Caco-2 (cell line): ENCODE data around the gene ELAVL1. TPM values are rescaled to one million over a fixed set of nuclear protein-coding genes. Genes with fewer than 3 reads are reported as not detected.

Experiments used
- BruUV-seq: library from RNA; stranded (reverse); fragments of 400-500 nt; replicated peaks from 2 replicates; lab custom pipeline; 2021; lab: Mats Ljungman, UMichigan
- CTCF ChIA-PET: fragments of 300-600 bp; sonication (Branson Sonifier 250); formaldehyde crosslinking; loops from one replicate; lab custom pipeline; 2022; ENCODE audit warnings: antibody characterized with exemption; lab: Charles Lee
- POLR2A ChIA-PET: fragments of 300-600 bp; sonication (Branson Sonifier 250); formaldehyde crosslinking; loops from one replicate; lab custom pipeline; 2022; ENCODE audit warnings: antibody characterized with exemption; lab: Charles Lee
- DNase-seq, 2 experiments: peaks; one replicate each; pipeline versions ENCODE4 v3.0.0 to v3.0.0-alpha.2; 2020 to 2022
- H3K27me3 ChIP-seq: replicated peaks from 2 replicates; pipeline ENCODE4 v1.6.0; 2011; ENCODE audit warnings: low read length; ENCODE audit not compliant: control insufficient read depth, insufficient read depth
- H3K36me3 ChIP-seq: 2 replicates; pipeline ENCODE4 v1.5.1; 2011; ENCODE audit warnings: low read length; ENCODE audit not compliant: control insufficient read depth, insufficient read depth
- H3K4me1 ChIP-seq: fragments of 250-450 bp; sonication (Bioruptor Pico); 2 replicates; pipeline ENCODE4 v1.5.1; 2020; ENCODE audit warnings: mild to moderate bottlenecking
- H3K4me3 ChIP-seq: 2 replicates; pipeline ENCODE4 v1.5.1; 2011; ENCODE audit warnings: low read depth, mild to moderate bottlenecking, control low read depth, low read length
- H3K9me3 ChIP-seq: fragments of 250-450 bp; sonication (Bioruptor Pico); 2 replicates; pipeline ENCODE4 v1.5.1; 2020; ENCODE audit warnings: mild to moderate bottlenecking, moderate library complexity
- H3K27ac Mint-ChIP-seq: one replicate; pipeline ENCODE4 v1.8.0; 2022; ENCODE audit warnings: mixed read lengths; ENCODE audit not compliant: unreplicated experiment
- H3K27me3 Mint-ChIP-seq: one replicate; pipeline ENCODE4 v1.8.0; 2022; ENCODE audit warnings: mixed read lengths; ENCODE audit not compliant: insufficient read depth, unreplicated experiment
- H3K36me3 Mint-ChIP-seq: one replicate; pipeline ENCODE4 v1.8.0; 2022; ENCODE audit warnings: mild to moderate bottlenecking, mixed read lengths; ENCODE audit not compliant: insufficient read depth, unreplicated experiment
- H3K4me1 Mint-ChIP-seq: one replicate; pipeline ENCODE4 v1.8.0; 2022; ENCODE audit warnings: low read depth, mixed read lengths; ENCODE audit not compliant: unreplicated experiment
- H3K4me3 Mint-ChIP-seq: one replicate; pipeline ENCODE4 v1.8.0; 2022; ENCODE audit warnings: mild to moderate bottlenecking, moderate library complexity, mixed read lengths; ENCODE audit not compliant: unreplicated experiment
- H3K9me3 Mint-ChIP-seq: one replicate; pipeline ENCODE4 v1.8.0; 2022; ENCODE audit warnings: mixed read lengths; ENCODE audit not compliant: unreplicated experiment
- intact Hi-C: fragments of 100-400 bp; cut with micrococcal nuclease; formaldehyde crosslinking; loops from one replicate; pipeline ENCODE4 v1.10.0; 2022; ENCODE audit not compliant: unreplicated experiment
- total RNA-seq: library from RNA; stranded (reverse); gene quantifications from 2 replicates; pipeline ENCODE4 v1.2.3, GENCODE V29; 2022
- TF ChIP-seq, protein P1 (sequence below), 2 experiments: fragments of 200-600 bp in 1 of 2; IDR thresholded peaks; 1 replicate in 1 of 2; 2 replicates in 1 of 2; pipeline versions ENCODE4 v1.5.1 to v1.8.0; 2011 to 2022; ENCODE audit warnings: antibody characterized with exemption in 1 of 2, control low read depth in 1 of 2, inconsistent platforms in 1 of 2, low read depth in 1 of 2, low read length in 1 of 2, mild to moderate bottlenecking in 1 of 2, moderate library complexity in 1 of 2; ENCODE audit not compliant: insufficient read depth in 1 of 2, severe bottlenecking in 1 of 2, unreplicated experiment in 1 of 2

The ELAVL1 gene
- total RNA-seq, 1 experiment from 2014 or later = 117 TPM

DNA sequence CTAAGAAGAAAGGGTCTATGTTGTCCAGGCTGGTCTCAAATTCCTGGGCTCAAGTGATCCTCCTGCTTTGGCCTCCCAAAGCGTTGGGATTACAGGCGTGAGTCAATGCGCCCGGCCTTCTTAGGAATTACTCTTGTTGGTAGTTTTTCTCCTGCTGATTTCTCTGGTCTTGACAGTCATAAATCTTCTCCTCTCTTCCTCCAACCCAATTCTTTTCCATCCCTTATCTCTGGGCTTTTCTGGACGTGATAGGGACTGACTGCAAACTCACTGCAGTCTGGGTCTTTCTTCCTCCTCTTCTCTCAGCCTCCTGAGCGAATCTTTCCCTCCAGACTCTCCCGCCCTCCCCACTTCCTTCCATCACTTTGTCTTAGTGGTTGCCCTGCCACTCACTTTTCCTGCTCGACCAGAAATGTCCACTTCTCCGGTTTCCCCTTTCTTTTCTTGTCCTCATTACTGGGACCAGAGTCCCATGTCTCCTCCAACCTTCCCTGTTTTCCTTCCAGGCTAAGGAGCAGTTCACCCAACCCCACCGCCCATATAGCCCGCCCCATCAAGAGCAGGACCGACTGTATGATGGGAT lies 40.1 kb downstream of the ELAVL1 start:
- DNase-seq = no peak
- no peak overlapping the region for H3K4me3 Mint-ChIP-seq
- peaks cover 87% of the 10 kb centered on the region for H3K36me3 Mint-ChIP-seq
- H3K27me3 Mint-ChIP-seq = no peaks in the 10 kb centered on the region
- no TSS peak for BruUV-seq
- Histone ChIP-seq H3K27me3 (no peaks in the 10 kb centered on the region), H3K9me3 (no peaks in the 10 kb centered on the region), H3K36me3 (peaks cover 1% of the 10 kb centered on the region; the same call in 1 of the 2 replicates), H3K4me1 (0 out of 2 replicates have a peak, but pooled peaks cover 10% of the 10 kb centered on the region), H3K4me3 (no peak overlapping the region)
- peaks cover 8% of the 10 kb centered on the region for H3K4me1 Mint-ChIP-seq
- H3K9me3 Mint-ChIP-seq = no peaks in the 10 kb centered on the region
- H3K27ac Mint-ChIP-seq = no peak overlapping the region
- ChIA-PET POLR2A (no interaction called here), CTCF (no interaction called here)
- intact Hi-C loops = no loop called here
- TF ChIP-seq, protein P1, sequence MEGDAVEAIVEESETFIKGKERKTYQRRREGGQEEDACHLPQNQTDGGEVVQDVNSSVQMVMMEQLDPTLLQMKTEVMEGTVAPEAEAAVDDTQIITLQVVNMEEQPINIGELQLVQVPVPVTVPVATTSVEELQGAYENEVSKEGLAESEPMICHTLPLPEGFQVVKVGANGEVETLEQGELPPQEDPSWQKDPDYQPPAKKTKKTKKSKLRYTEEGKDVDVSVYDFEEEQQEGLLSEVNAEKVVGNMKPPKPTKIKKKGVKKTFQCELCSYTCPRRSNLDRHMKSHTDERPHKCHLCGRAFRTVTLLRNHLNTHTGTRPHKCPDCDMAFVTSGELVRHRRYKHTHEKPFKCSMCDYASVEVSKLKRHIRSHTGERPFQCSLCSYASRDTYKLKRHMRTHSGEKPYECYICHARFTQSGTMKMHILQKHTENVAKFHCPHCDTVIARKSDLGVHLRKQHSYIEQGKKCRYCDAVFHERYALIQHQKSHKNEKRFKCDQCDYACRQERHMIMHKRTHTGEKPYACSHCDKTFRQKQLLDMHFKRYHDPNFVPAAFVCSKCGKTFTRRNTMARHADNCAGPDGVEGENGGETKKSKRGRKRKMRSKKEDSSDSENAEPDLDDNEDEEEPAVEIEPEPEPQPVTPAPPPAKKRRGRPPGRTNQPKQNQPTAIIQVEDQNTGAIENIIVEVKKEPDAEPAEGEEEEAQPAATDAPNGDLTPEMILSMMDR (IDR thresholded peaks at IDR 0.05; ENCODE audit: insufficient read depth in 1 of 2, low read depth in 1 of 2, low read length in 1 of 2, severe bottlenecking in 1 of 2, unreplicated experiment in 1 of 2) = no peak

DNA sequence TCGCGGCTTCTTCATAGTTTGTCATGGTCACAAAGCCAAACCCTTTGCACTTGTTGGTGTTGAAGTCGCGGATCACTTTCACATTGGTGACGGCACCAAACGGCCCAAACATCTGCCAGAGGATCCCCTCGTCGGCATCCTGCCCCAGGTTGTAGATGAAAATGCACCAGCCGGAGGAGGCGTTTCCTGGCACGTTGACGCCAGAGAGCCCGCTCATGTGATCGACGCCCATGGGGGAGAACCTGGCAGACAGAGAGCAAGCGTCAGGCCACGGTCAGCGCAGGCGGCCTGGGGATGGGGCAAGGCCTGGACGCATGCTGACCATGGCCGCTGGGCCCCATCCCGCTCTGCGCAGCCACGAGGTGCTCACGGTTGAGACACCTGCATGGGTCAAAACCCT lies 41.9 kb downstream of the ELAVL1 start:
- BruUV-seq = no TSS peak
- H3K9me3 Mint-ChIP-seq = no peaks in the 10 kb centered on the region
- DNase-seq = no peak
- intact Hi-C loops = no loop called here
- H3K9me3 ChIP-seq = no peaks in the 10 kb centered on the region
- no peak overlapping the region for H3K4me3 ChIP-seq
- CTCF ChIA-PET = no interaction called here
- no peaks in the 10 kb centered on the region for H3K27me3 ChIP-seq
- H3K36me3 Mint-ChIP-seq = peaks cover 82% of the 10 kb centered on the region
- H3K27ac Mint-ChIP-seq = no peak overlapping the region
- no peaks in the 10 kb centered on the region for H3K27me3 Mint-ChIP-seq
- H3K4me1 ChIP-seq = 0 out of 2 replicates have a peak, but pooled peaks cover 10% of the 10 kb centered on the region
- H3K4me1 Mint-ChIP-seq = peaks cover 8% of the 10 kb centered on the region
- TF ChIP-seq, protein P1 (IDR thresholded peaks at IDR 0.05; ENCODE audit: insufficient read depth in 1 of 2, low read depth in 1 of 2, low read length in 1 of 2, severe bottlenecking in 1 of 2, unreplicated experiment in 1 of 2) = no peak
- POLR2A ChIA-PET = no interaction called here
- no peak overlapping the region for H3K4me3 Mint-ChIP-seq
- H3K36me3 ChIP-seq = no peaks in the 10 kb centered on the region; the same call in 1 of the 2 replicates

DNA sequence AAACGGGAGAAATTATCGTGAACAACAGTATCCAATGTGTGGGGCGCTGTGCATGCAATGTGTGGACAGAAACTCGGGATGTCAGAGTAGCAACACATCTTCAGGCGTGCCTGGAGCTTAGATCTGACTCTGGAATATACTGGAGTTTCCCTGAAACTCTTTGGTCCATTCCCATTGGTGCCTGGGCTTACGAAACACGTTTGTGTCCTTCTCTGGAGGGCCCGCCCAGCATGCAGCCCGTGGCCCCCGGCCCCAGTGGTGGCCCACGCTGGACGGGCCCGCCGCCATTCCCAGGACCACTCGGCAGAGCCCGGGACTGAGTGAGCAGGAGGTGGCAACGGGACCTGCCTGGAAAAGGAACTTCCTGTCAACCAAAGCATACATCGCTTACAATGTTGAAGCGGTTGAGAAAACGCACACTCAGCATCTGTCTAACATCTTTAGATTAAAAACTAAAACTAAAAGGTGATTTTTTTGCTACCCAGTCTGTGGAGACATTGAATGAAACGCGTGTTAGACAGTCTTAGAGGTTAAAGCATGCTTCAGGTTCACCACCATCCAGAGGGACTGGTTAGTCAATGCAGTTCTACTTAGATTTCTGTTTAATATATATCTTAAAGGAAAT lies 42.7 kb downstream of the ELAVL1 start:
- Mint-ChIP-seq H3K4me1 (peaks cover 8% of the 10 kb centered on the region), H3K27ac (peak overlapping the region; percentile 32), H3K36me3 (peaks cover 80% of the 10 kb centered on the region), H3K9me3 (no peaks in the 10 kb centered on the region), H3K27me3 (no peaks in the 10 kb centered on the region), H3K4me3 (no peak overlapping the region)
- TF ChIP-seq, protein P1 (IDR thresholded peaks at IDR 0.05; ENCODE audit: insufficient read depth in 1 of 2, low read depth in 1 of 2, low read length in 1 of 2, severe bottlenecking in 1 of 2, unreplicated experiment in 1 of 2) = no peak
- intact Hi-C loops = no loop called here
- no peak overlapping the region for H3K4me3 ChIP-seq
- H3K27me3 ChIP-seq = no peaks in the 10 kb centered on the region
- DNase-seq = no peak
- CTCF ChIA-PET = no interaction called here
- no peaks in the 10 kb centered on the region for H3K9me3 ChIP-seq
- POLR2A ChIA-PET = no interaction called here
- H3K4me1 ChIP-seq = 0 out of 2 replicates have a peak, but pooled peaks cover 10% of the 10 kb centered on the region
- TSS peak; percentile 55 for BruUV-seq
- H3K36me3 ChIP-seq = no peaks in the 10 kb centered on the region; the same call in none of the 2 replicates
